GM06990 (cell line): ENCODE measurements around the gene SCAF11.

Experiments
- DNase-seq: peaks from one replicate; pipeline ENCODE4 v3.0.0-alpha.2; 2011; ENCODE audit not compliant: insufficient read length; ENCODE audit errors: extremely low read depth
- H3K27me3 ChIP-seq: replicated peaks from 2 replicates; pipeline ENCODE4 v1.6.0; 2011; ENCODE audit warnings: low read length; ENCODE audit not compliant: control insufficient read depth, insufficient read depth
- H3K36me3 ChIP-seq: 2 replicates; pipeline ENCODE4 v1.5.1; 2011; ENCODE audit warnings: low read length; ENCODE audit not compliant: control insufficient read depth, insufficient read depth
- H3K4me3 ChIP-seq: replicated peaks from 2 replicates; pipeline ENCODE4 v1.5.1; 2011; ENCODE audit warnings: low read depth, mild to moderate bottlenecking, control low read depth, low read length
- TF ChIP-seq, protein P1 (sequence below): IDR thresholded peaks from 2 replicates; pipeline ENCODE4 v1.5.1; 2011; ENCODE audit warnings: low read length, control low read depth, mild to moderate bottlenecking, inconsistent platforms; ENCODE audit not compliant: insufficient read depth, poor library complexity, severe bottlenecking

Gene SCAF11

DNA sequence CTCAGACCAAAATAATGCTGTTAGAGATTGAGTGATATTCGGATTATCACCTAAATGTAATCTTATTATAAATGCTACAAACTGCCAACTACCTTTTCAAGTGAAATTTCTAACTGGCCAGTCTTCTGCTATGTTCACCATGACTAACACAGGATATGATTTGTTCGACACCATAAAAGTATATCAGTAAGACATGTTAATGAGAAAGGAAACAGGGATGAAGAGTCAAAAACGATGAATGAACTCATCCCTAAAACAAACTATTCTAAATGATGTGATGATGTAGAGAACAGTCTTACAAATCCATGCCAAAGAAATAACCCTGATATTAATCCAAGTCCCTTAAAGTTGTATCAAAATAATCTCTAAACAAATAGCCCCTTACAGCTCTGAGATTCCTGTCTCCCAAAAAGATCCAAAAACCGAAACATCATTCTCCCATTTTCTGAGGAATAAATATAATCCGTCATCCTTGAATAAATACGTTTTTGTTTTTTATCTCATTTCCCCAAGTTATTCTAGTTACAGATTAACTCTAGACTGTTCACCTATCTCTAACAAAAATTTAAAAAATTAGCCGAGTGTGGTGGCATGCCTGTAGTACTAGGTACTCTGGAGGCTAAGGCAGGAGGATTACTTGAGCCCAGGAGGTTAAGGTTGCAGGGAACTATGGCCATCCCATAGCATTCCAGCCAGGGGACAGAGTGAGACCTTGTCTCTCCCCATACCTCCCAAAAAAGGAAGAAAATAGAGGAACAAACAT, 9.1 kb downstream of the SCAF11 start:
- Histone ChIP-seq H3K27me3 (no peaks in the 10 kb centered on the region), H3K4me3 (no peak overlapping the region)
- TF ChIP-seq, protein P1, sequence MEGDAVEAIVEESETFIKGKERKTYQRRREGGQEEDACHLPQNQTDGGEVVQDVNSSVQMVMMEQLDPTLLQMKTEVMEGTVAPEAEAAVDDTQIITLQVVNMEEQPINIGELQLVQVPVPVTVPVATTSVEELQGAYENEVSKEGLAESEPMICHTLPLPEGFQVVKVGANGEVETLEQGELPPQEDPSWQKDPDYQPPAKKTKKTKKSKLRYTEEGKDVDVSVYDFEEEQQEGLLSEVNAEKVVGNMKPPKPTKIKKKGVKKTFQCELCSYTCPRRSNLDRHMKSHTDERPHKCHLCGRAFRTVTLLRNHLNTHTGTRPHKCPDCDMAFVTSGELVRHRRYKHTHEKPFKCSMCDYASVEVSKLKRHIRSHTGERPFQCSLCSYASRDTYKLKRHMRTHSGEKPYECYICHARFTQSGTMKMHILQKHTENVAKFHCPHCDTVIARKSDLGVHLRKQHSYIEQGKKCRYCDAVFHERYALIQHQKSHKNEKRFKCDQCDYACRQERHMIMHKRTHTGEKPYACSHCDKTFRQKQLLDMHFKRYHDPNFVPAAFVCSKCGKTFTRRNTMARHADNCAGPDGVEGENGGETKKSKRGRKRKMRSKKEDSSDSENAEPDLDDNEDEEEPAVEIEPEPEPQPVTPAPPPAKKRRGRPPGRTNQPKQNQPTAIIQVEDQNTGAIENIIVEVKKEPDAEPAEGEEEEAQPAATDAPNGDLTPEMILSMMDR: no peak

DNA sequence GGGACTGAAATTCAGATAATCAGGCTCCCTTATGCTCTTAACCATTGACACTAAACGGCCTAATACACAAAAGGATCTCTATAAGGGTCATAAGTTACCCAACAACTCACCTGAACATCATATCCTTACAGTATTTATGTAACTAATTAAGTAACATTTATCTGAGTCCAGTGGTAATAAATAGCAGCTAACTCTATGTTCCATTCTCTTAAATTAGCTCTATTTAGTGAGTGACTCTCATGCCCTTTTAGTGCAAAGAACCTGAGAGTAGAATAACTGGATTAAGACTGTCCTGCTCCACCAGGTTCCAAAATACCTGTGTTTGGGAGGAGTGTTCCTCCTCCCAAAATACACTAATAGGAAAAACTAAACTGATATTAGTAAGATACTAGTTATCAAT, 9.8 kb downstream of the SCAF11 start:
- DNase-seq: no peak
- H3K4me3 ChIP-seq: no peak overlapping the region
- TF ChIP-seq, protein P1: no peak

More for the DNA sequence above, 9.1 kb downstream of the SCAF11 start:
- H3K36me3 ChIP-seq: no peaks in the 10 kb centered on the region; the same call in 1 of the 2 replicates
- DNase-seq: no peak

DNA sequence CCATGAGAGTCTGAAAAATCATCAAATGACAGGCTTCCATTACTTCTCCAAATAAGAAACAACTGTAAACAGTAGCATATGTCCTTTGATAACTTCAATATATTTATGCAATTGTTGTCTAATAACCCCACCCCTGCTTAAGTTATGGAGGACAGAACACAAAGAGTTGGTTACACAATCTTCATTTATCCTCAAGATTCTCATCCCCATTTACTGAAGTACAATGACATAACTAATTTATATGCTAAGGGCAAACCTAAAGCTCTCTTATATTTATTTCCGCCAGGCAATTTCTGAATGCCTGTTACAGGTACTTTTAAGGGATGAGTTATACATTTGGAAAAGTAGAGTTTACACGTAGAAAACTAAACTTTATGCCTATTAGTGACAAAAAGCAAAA, 12.3 kb downstream of the SCAF11 start:
- Histone ChIP-seq H3K4me3 (no peak overlapping the region), H3K27me3 (no peaks in the 10 kb centered on the region), H3K36me3 (no peaks in the 10 kb centered on the region)
- TF ChIP-seq, protein P1: no peak
- DNase-seq: no peak

More for the DNA sequence above, 9.8 kb downstream of the SCAF11 start:
- Histone ChIP-seq H3K27me3 (no peaks in the 10 kb centered on the region), H3K36me3 (no peaks in the 10 kb centered on the region; the same call in 1 of the 2 replicates)

- H3K4me3 ChIP-seq: no peak overlapping the region
- no peaks in the 10 kb centered on the region for H3K27me3 ChIP-seq
- DNase-seq: no peak
- no peaks in the 10 kb centered on the region for H3K36me3 ChIP-seq
- TF ChIP-seq, protein P1: no peak
Observed at GRCh38 chr12:45977620-45978019, 12.8 kb downstream of the SCAF11 start.

GRCh38 chr12:45975506-45975905, 14.9 kb downstream of the SCAF11 start:
- TF ChIP-seq, protein P1: no peak
- Histone ChIP-seq H3K4me3 (no peak overlapping the region), H3K36me3 (peaks cover 2% of the 10 kb centered on the region), H3K27me3 (no peaks in the 10 kb centered on the region)
- no peak for DNase-seq
